Brain microvascular endothelial cell (primary cell): ENCODE measurements around the gene EOLA2.
"Not testable (repeated sequence)": the region's sequence is repeated elsewhere in the genome, so short reads cannot be mapped to it uniquely, and the experiment has no call there.

ENCODE experiments used
- DNase-seq: peaks from one replicate; pipeline ENCODE4 v3.0.0-alpha.2; 2020
- H3K27ac ChIP-seq: fragments of 250-450 bp; sonication (Bioruptor Pico); 2 replicates; pipeline ENCODE4 v1.5.1; 2020; ENCODE audit warnings: mild to moderate bottlenecking, moderate library complexity
- H3K27me3 ChIP-seq: fragments of 250-450 bp; sonication (Bioruptor Pico); replicated peaks from 2 replicates; pipeline ENCODE4 v1.5.1; 2020; ENCODE audit warnings: mild to moderate bottlenecking
- H3K36me3 ChIP-seq: fragments of 250-450 bp; sonication (Bioruptor Pico); replicated peaks from 2 replicates; pipeline ENCODE4 v1.5.1; 2020; ENCODE audit warnings: mild to moderate bottlenecking
- H3K4me3 ChIP-seq: 2 replicates; pipeline ENCODE4 v1.5.1; 2011; ENCODE audit warnings: low read depth, mild to moderate bottlenecking, control low read depth, low read length, moderate library complexity
- in situ Hi-C: cut with HindIII; loops from 2 replicates; pipeline ENCODE4 v1.10.0; 2017; ENCODE audit warnings: low sequenced_read_pairs, low pct_ligation_motif_present
- TF ChIP-seq, protein P1 (sequence below): IDR thresholded peaks from 2 replicates; pipeline ENCODE4 v1.5.1; 2011; ENCODE audit warnings: low read depth, mild to moderate bottlenecking, moderate library complexity, low read length, control low read depth, inconsistent platforms; ENCODE audit errors: missing control alignments

EOLA2 gene

DNA sequence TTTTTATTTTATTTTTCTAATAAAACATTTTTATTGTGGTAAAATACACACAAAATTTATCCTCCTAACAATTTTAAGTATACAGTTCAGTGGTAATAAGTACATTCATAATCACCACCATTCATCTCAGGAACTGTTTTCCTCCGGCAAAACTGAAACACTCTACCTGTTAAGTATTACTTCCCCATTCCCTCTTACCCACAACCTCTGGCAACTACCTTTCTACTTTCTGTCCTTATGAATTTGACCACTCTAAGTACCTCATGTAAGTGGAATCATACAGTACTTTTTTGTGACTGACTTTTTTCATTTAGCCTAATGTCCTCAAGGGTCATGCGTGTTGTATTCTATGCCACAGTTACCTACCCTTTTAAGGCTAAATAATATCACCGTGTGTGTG lies 30.0 kb downstream of the EOLA2 start:
- Histone ChIP-seq H3K36me3 (no peaks in the 10 kb centered on the region), H3K27ac (no peak overlapping the region), H3K27me3 (no peaks in the 10 kb centered on the region), H3K4me3 (no peak overlapping the region)
- no peak for DNase-seq
- TF ChIP-seq, protein P1, sequence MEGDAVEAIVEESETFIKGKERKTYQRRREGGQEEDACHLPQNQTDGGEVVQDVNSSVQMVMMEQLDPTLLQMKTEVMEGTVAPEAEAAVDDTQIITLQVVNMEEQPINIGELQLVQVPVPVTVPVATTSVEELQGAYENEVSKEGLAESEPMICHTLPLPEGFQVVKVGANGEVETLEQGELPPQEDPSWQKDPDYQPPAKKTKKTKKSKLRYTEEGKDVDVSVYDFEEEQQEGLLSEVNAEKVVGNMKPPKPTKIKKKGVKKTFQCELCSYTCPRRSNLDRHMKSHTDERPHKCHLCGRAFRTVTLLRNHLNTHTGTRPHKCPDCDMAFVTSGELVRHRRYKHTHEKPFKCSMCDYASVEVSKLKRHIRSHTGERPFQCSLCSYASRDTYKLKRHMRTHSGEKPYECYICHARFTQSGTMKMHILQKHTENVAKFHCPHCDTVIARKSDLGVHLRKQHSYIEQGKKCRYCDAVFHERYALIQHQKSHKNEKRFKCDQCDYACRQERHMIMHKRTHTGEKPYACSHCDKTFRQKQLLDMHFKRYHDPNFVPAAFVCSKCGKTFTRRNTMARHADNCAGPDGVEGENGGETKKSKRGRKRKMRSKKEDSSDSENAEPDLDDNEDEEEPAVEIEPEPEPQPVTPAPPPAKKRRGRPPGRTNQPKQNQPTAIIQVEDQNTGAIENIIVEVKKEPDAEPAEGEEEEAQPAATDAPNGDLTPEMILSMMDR, result no peak
- in situ Hi-C loops, result no loop called here

DNA sequence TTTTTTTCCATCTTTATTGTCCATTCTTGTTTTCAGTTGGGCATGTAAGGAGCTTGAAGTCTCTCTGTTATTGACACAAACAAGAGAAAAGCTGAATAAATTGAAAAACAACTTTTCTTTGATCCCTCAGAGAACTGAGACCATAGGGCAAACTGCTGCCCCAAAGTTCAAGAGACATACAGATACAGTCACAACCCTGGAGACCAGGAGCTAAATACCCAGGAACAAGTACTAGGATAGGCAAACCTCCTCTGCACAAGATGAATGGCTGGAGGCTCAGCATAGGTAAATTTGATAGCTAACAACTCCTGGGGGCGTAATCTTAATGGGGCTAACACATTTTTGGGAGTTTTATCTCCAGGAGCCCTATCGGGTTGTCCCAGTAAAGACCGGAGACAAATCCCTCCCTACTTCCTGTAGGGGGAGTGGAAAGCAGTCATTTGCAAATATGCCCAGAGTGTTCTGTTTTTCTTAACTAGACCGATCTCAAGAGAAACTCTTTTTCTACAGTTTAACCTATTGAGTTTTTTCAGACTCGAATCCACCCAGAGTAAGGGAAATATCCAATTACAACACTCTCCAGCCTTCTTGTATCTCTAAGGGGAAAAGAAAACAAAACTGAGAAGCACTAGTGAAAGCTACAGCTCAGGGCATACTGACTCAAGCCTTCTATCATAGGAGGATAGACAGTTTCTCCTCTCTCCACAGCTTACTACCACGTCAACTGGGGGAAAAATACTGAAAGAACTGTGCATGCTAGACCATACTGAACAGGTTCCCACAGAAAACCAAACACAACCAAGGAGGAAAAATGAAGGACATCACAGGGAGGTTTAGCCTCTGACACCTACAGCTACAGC lies 34.2 kb downstream of the EOLA2 start:
- in situ Hi-C loops, result no loop called here
- DNase-seq, result peak; percentile 14
- TF ChIP-seq, protein P1, result peak; percentile 38
- no peaks in the 10 kb centered on the region for H3K27me3 ChIP-seq
- no peaks in the 10 kb centered on the region for H3K36me3 ChIP-seq
- peak overlapping the region; percentile 18 for H3K4me3 ChIP-seq
- no peak overlapping the region for H3K27ac ChIP-seq

DNA sequence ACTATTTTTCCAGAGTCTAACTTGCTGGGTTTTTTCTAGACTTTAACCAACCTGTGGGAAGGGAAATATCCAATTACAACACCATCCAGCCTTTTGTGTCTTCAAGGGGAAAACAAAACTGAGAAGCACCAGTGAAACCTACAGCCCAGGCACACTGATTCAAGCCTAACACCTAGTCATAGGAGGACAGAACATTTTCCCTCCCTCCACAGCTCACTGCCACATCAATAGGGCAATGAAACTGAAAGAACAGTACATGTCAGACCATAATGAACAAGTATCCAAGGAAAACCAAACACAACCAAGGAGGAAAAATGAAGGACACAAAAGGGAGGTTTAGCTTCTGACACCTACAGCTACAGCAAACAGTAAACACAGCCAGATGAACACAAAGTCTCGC lies 39.7 kb downstream of the EOLA2 start:
- H3K27ac ChIP-seq, result no peak overlapping the region
- H3K27me3 ChIP-seq, result peaks cover 3% of the 10 kb centered on the region
- TF ChIP-seq, protein P1, result no peak
- in situ Hi-C loops, result no loop called here
- H3K36me3 ChIP-seq, result no peaks in the 10 kb centered on the region
- H3K4me3 ChIP-seq, result no peak overlapping the region
- DNase-seq, result no peak

DNA sequence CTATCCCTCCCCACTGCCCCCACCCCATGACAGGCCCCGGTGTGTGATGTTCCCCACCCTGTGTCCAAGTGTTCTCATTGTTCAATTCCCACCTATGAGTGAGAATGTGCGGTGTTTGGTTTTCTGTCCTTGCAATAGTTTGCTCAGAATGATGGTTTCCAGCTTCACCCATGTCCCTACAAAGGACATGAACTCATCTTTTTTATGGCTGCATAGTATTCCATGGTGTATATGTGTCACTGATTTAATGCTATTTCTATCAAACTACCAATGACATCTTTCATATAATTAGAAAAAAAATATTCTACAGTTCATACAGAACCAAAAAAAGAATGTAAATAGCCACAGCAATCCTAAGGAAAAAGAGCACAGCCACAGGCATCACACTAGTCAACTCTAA lies 47.5 kb downstream of the EOLA2 start:
- DNase-seq, H3K27ac ChIP-seq, H3K36me3 ChIP-seq, H3K4me3 ChIP-seq, H3K27me3 ChIP-seq, in situ Hi-C loops: not testable (repeated sequence)
